NB4 (cell line): ENCODE data around the gene WDR33.

Experiments
- CTCF ChIP-seq: IDR thresholded peaks from one replicate; pipeline ENCODE4 v1.5.1; 2012; ENCODE audit warnings: low read depth, low read length
- MAX ChIP-seq: IDR thresholded peaks from 2 replicates; pipeline ENCODE4 v1.6.1; 2011; ENCODE audit warnings: low read depth, low read length
- POLR2A ChIP-seq: IDR thresholded peaks from 2 replicates; pipeline ENCODE4 v1.6.1; 2011; ENCODE audit warnings: mild to moderate bottlenecking; ENCODE audit not compliant: insufficient read length; ENCODE audit errors: extremely low read depth

- TF ChIP-seq CTCF (no peak), POLR2A (no peak), MAX (no peak)
Measured at GRCh38 chr2:127664065-127664894, 146.7 kb downstream of the WDR33 start.
